HEK293T (cell line): ENCODE measurements around the gene GMPR2.
"Not testable (repeated sequence)": the region's sequence is repeated elsewhere in the genome, so short reads cannot be mapped to it uniquely, and the experiment has no call there.

Source experiments
- CTCF ChIA-PET: fragments of 350-600 bp; formaldehyde crosslinking; extraction: SDS; loops from one replicate; lab custom pipeline; 2021; ENCODE audit warnings: antibody characterized with exemption, inconsistent platforms; lab: Yijun Ruan, JAX
- POLR2A ChIA-PET: fragments of 350-600 bp; formaldehyde crosslinking; extraction: SDS; loops from one replicate; lab custom pipeline; 2020; ENCODE audit warnings: antibody characterized with exemption, inconsistent platforms; lab: Yijun Ruan, JAX
- DNase-seq: peaks from one replicate; pipeline ENCODE4 v3.0.0; 2012; ENCODE audit warnings: mixed read lengths; ENCODE audit errors: extremely low spot score
- ARNT ChIP-seq: fragments of 450-650 bp; IDR thresholded peaks from 2 replicates; pipeline ENCODE4 v1.6.1; 2017; ENCODE audit warnings: mild to moderate bottlenecking
- BHLHE40 ChIP-seq: fragments of 450-650 bp; IDR thresholded peaks from 2 replicates; pipeline ENCODE4 v1.6.1; 2016; ENCODE audit warnings: mild to moderate bottlenecking, moderate library complexity, borderline replicate concordance
- CTBP1 ChIP-seq: fragments of 450-650 bp; IDR thresholded peaks from 2 replicates; pipeline ENCODE4 v1.6.1; 2016; ENCODE audit warnings: borderline replicate concordance
- ELF4 ChIP-seq: fragments of 450-650 bp; IDR thresholded peaks from 2 replicates; pipeline ENCODE4 v1.6.1; 2017; ENCODE audit warnings: antibody characterized with exemption
- FOXA1 ChIP-seq: fragments of 450-650 bp; IDR thresholded peaks from 2 replicates; pipeline ENCODE4 v1.6.1; 2016; ENCODE audit warnings: mild to moderate bottlenecking
- FOXK2 ChIP-seq: fragments of 450-650 bp; IDR thresholded peaks from 2 replicates; pipeline ENCODE4 v1.6.1; 2016; ENCODE audit warnings: mild to moderate bottlenecking
- FOXM1 ChIP-seq: fragments of 450-650 bp; IDR thresholded peaks from 2 replicates; pipeline ENCODE4 v1.6.1; 2017; ENCODE audit warnings: mild to moderate bottlenecking, borderline replicate concordance
- HDGF ChIP-seq: fragments of 450-650 bp; IDR thresholded peaks from 2 replicates; pipeline ENCODE4 v1.6.1; 2017; ENCODE audit warnings: antibody characterized with exemption, borderline replicate concordance
- L3MBTL2 ChIP-seq: fragments of 450-650 bp; conservative IDR thresholded peaks from 2 replicates; pipeline ENCODE4 v1.6.1; 2016; ENCODE audit warnings: mild to moderate bottlenecking
- LEF1 ChIP-seq: fragments of 450-650 bp; IDR thresholded peaks from 2 replicates; pipeline ENCODE4 v1.6.1; 2017; ENCODE audit warnings: mild to moderate bottlenecking, borderline replicate concordance
- NFRKB ChIP-seq: fragments of 450-650 bp; IDR thresholded peaks from 2 replicates; pipeline ENCODE4 v1.6.1; 2016; ENCODE audit warnings: mild to moderate bottlenecking, moderate library complexity
- SP1 ChIP-seq: fragments of 450-650 bp; IDR thresholded peaks from 2 replicates; pipeline ENCODE4 v1.6.1; 2017
- SUZ12 ChIP-seq: fragments of 450-650 bp; IDR thresholded peaks from 2 replicates; pipeline ENCODE4 v1.6.1; 2016; ENCODE audit warnings: mild to moderate bottlenecking
- TARDBP ChIP-seq: fragments of 450-650 bp; IDR thresholded peaks from 2 replicates; pipeline ENCODE4 v1.6.1; 2016
- ZNF384 ChIP-seq: fragments of 450-650 bp; IDR thresholded peaks from 2 replicates; pipeline ENCODE4 v1.6.1; 2016
- TF ChIP-seq, protein P1 (sequence below): fragments of 450-650 bp; IDR thresholded peaks from 2 replicates; pipeline ENCODE4 v1.6.1; 2016

GMPR2 gene

DNA sequence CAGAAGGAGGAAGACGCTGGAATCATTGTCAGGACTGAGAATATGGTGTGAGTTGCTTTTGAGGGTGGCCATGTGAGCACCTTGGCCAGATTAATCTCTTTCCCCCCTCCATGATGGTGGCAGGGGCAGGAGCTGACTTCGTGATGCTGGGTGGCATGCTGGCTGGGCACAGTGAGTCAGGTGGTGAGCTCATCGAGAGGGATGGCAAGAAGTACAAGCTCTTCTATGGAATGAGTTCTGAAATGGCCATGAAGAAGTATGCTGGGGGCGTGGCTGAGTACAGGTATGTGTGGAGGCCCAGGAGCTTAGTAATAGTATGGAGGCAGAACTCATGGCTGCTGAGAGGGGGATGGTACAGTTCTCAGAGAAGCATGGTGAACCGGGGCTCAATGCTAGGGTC, 5.4 kb downstream of the GMPR2 start:
- no peak for DNase-seq
- CTCF ChIA-PET = interaction anchor here (0.6 to 1.2 kb wide), 2 partner anchors 70 to 1140 kb away, joined by 3 read pairs; partner anchors contain the start of gene CIDEB
- POLR2A ChIA-PET = interaction anchor here (2.6 to 9.3 kb wide), 2 partner anchors 33 to 60 kb away, joined by 9 to 139 read pairs; partner anchors contain the start of genes DHRS1, NOP9 and RABGGTA
- TF ChIP-seq L3MBTL2 (no peak), ELF4 (no peak), FOXA1 (no peak), TARDBP (no peak), HDGF (no peak), NFRKB (no peak), SUZ12 (no peak), CTBP1 (no peak), FOXM1 (no peak), SP1 (no peak), ZNF384 (no peak), FOXK2 (no peak)
- TF ChIP-seq, protein P1, sequence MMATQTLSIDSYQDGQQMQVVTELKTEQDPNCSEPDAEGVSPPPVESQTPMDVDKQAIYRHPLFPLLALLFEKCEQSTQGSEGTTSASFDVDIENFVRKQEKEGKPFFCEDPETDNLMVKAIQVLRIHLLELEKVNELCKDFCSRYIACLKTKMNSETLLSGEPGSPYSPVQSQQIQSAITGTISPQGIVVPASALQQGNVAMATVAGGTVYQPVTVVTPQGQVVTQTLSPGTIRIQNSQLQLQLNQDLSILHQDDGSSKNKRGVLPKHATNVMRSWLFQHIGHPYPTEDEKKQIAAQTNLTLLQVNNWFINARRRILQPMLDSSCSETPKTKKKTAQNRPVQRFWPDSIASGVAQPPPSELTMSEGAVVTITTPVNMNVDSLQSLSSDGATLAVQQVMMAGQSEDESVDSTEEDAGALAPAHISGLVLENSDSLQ = no peak

GRCh38 chr14:24238527-24239037, 5.9 kb downstream of the GMPR2 start:
- CTCF ChIA-PET = interaction anchor here (0.6 kb wide), 1 partner anchor 1140 kb away, joined by 3 read pairs; no protein-coding TSS in a partner anchor
- POLR2A ChIA-PET = interaction anchor here (2.6 to 9.3 kb wide), 2 partner anchors 32 to 60 kb away, joined by 9 to 139 read pairs; partner anchors contain the start of genes DHRS1, NOP9 and RABGGTA
- TF ChIP-seq ZNF384 (no peak), HDGF (no peak), L3MBTL2 (no peak), ARNT (no peak), LEF1 (no peak)
- no peak for DNase-seq

GRCh38 chr14:24240110-24240918, 7.6 kb downstream of the GMPR2 start:
- no peak for DNase-seq
- ChIA-PET POLR2A (interaction anchor here (1.0 to 9.3 kb wide), 3 partner anchors 12 to 58 kb away, joined by 3 to 139 read pairs (median 3); partner anchors contain the start of genes CHMP4A, DHRS1 and NOP9), CTCF (interaction anchor here (0.6 kb wide), 1 partner anchor 54 kb away, joined by 3 read pairs; no protein-coding TSS in a partner anchor)
- TF ChIP-seq ARNT = no peak
- TF ChIP-seq TARDBP = no peak
- no peak for TF ChIP-seq BHLHE40
- TF ChIP-seq SUZ12 = no peak
- no peak for TF ChIP-seq NFRKB
- no peak for TF ChIP-seq SP1
- no peak for TF ChIP-seq ZNF384
- no peak for TF ChIP-seq LEF1
- no peak for TF ChIP-seq HDGF
- TF ChIP-seq ELF4 = no peak
- TF ChIP-seq L3MBTL2 = no peak
- no peak for TF ChIP-seq CTBP1
- no peak for TF ChIP-seq FOXA1
- TF ChIP-seq FOXM1 = no peak
- TF ChIP-seq, protein P1 = no peak
- no peak for TF ChIP-seq FOXK2

- TF ChIP-seq ARNT (no peak), SP1 (no peak), FOXK2 (no peak), NFRKB (no peak), FOXA1 (no peak)
- DNase-seq = peak; percentile 93
- CTCF ChIA-PET = interaction anchor here (0.6 to 4.2 kb wide), 13 partner anchors 19 to 190 kb away, joined by 3 to 69 read pairs (median 4); partner anchors contain the start of genes CIDEB, DHRS1, MDP1 and NOP9
Measured at GRCh38 chr14:24241829-24242443, 9.2 kb downstream of the GMPR2 start.

GRCh38 chr14:24243336-24243836, 10.7 kb downstream of the GMPR2 start:
- TF ChIP-seq SP1 (no peak), ZNF384 (peak; percentile 77)
- no peak for DNase-seq
- ChIA-PET POLR2A (interaction anchor here (1.1 to 9.3 kb wide), 19 partner anchors 9 to 193 kb away, joined by 3 to 139 read pairs (median 7); partner anchors contain the start of genes CBLN3, CHMP4A, CIDEB and DHRS1), CTCF (interaction anchor here (0.6 to 4.2 kb wide), 13 partner anchors 26 to 188 kb away, joined by 3 to 69 read pairs (median 4); partner anchors contain the start of genes CIDEB, DHRS1, NOP9 and RABGGTA)

More at GRCh38 chr14:24241829-24242443, 9.2 kb downstream of the GMPR2 start:
- POLR2A ChIA-PET = interaction anchor here (0.7 to 9.3 kb wide), 39 partner anchors 9 to 200 kb away, joined by 3 to 139 read pairs (median 6); partner anchors contain the start of genes CBLN3, CHMP4A, CIDEB and DHRS1

DNA sequence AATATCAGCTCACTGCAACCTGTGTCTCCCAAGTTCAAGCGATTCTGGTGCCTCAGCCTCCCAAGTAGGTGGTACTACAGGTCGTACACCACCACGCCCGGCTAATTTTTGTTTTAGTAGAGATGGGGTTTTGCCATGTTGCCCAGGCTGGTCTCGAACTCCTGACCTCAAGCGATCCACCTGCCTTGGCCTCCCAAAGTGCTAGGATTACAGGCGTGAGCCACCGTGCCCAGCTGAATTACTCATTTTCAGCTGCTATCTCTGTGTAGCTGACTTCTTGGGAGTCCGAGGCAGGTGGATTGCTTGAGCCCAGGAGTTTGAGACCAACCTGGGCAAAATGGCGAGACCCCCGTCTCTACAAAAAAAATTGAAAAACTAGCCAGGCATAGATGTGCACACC, 12.6 kb downstream of the GMPR2 start:
- not testable (repeated sequence) for DNase-seq
- CTCF ChIA-PET = interaction anchor here (1.7 to 4.2 kb wide), 2 partner anchors 52 to 62 kb away, joined by 6 to 51 read pairs; partner anchors contain the start of gene CIDEB
- POLR2A ChIA-PET = interaction anchor here (1.1 to 9.3 kb wide), 3 partner anchors 26 to 53 kb away, joined by 4 to 139 read pairs (median 8); partner anchors contain the start of genes DHRS1, NOP9 and RABGGTA
